H9 (cell line): Measurements from ENCODE around the gene HTRA3. TPM values are rescaled to one million over a fixed set of nuclear protein-coding genes. Genes with fewer than 3 reads are reported as not detected.

ENCODE experiments used
- DNase-seq: peaks from one replicate; pipeline ENCODE4 v3.0.0-alpha.2; 2017
- H2AFZ ChIP-seq: one replicate; pipeline ENCODE4 v1.6.1; 2013; ENCODE audit warnings: mild to moderate bottlenecking, low read length, control low read depth, moderate library complexity
- H2AK5ac ChIP-seq: 2 replicates; pipeline ENCODE4 v1.6.1; 2013; ENCODE audit warnings: low read length, control low read depth, mixed read lengths; ENCODE audit not compliant: insufficient read length
- H2BK120ac ChIP-seq: one replicate; pipeline ENCODE4 v1.6.1; 2013; ENCODE audit warnings: low read depth, mild to moderate bottlenecking, low read length, control low read depth, inconsistent platforms; ENCODE audit not compliant: poor library complexity, severe bottlenecking
- H2BK12ac ChIP-seq: 2 replicates; pipeline ENCODE4 v1.6.1; 2013; ENCODE audit warnings: low read length, control low read depth, mixed read lengths, low read depth; ENCODE audit not compliant: insufficient read length
- H2BK15ac ChIP-seq: 2 replicates; pipeline ENCODE4 v1.6.1; 2013; ENCODE audit warnings: low read depth, low read length, control low read depth
- H2BK20ac ChIP-seq: one replicate; pipeline ENCODE4 v1.6.1; 2013; ENCODE audit warnings: low read depth, mild to moderate bottlenecking, low read length, control low read depth, inconsistent platforms; ENCODE audit not compliant: poor library complexity, severe bottlenecking
- H2BK5ac ChIP-seq: 2 replicates; pipeline ENCODE4 v1.6.1; 2013; ENCODE audit warnings: low read length, control low read depth, mixed read lengths; ENCODE audit not compliant: insufficient read length
- H3K14ac ChIP-seq: 2 replicates; pipeline ENCODE4 v1.6.1; 2013; ENCODE audit warnings: low read length, control low read depth; ENCODE audit not compliant: insufficient read depth
- H3K18ac ChIP-seq: 2 replicates; pipeline ENCODE4 v1.6.1; 2013; ENCODE audit warnings: low read depth, mild to moderate bottlenecking, mixed read lengths, low read length, control low read depth; ENCODE audit not compliant: insufficient read length
- H3K23ac ChIP-seq: 2 replicates; pipeline ENCODE4 v1.6.1; 2013; ENCODE audit warnings: low read length, control low read depth, mixed read lengths, low read depth; ENCODE audit not compliant: insufficient read length
- H3K23me2 ChIP-seq: 2 replicates; pipeline ENCODE4 v1.6.1; 2013; ENCODE audit warnings: low read depth, mild to moderate bottlenecking, mixed read lengths, low read length, control low read depth; ENCODE audit not compliant: insufficient read length, poor library complexity, severe bottlenecking
- H3K27ac ChIP-seq: 2 replicates; pipeline ENCODE4 v1.5.1; 2013; ENCODE audit warnings: low read length, control low read depth, mixed read lengths, low read depth; ENCODE audit not compliant: insufficient read length
- H3K27me3 ChIP-seq: 2 replicates; pipeline ENCODE4 v1.6.1; 2013; ENCODE audit warnings: low read length, control low read depth, inconsistent platforms; ENCODE audit not compliant: insufficient read depth
- H3K4ac ChIP-seq: 2 replicates; pipeline ENCODE4 v1.6.1; 2013; ENCODE audit warnings: low read depth, mild to moderate bottlenecking, control low read depth, inconsistent platforms, low read length, moderate library complexity
- H3K4me1 ChIP-seq: 2 replicates; pipeline ENCODE4 v1.6.1; 2013; ENCODE audit warnings: low read length, control low read depth, inconsistent platforms; ENCODE audit not compliant: insufficient read depth
- H3K4me2 ChIP-seq: 2 replicates; pipeline ENCODE4 v1.6.1; 2013; ENCODE audit warnings: low read length, control low read depth, mixed read lengths; ENCODE audit not compliant: insufficient read length, insufficient read depth
- H3K56ac ChIP-seq: 2 replicates; pipeline ENCODE4 v1.6.1; 2013; ENCODE audit warnings: low read depth, mild to moderate bottlenecking, mixed read lengths, low read length, control low read depth; ENCODE audit not compliant: insufficient read length
- H3K79me1 ChIP-seq: 2 replicates; pipeline ENCODE4 v1.6.1; 2013; ENCODE audit warnings: low read depth, mild to moderate bottlenecking, moderate library complexity, low read length, control low read depth, inconsistent platforms; ENCODE audit not compliant: insufficient read depth, poor library complexity, severe bottlenecking
- H3K79me2 ChIP-seq: 2 replicates; pipeline ENCODE4 v1.6.1; 2013; ENCODE audit warnings: low read length, control low read depth, inconsistent platforms; ENCODE audit not compliant: insufficient read depth
- H3K9ac ChIP-seq: 2 replicates; pipeline ENCODE4 v1.6.1; 2013; ENCODE audit warnings: low read length, control low read depth, mixed read lengths; ENCODE audit not compliant: insufficient read length; ENCODE audit errors: extremely low read depth
- H3K9me3 ChIP-seq: one replicate; pipeline ENCODE4 v1.6.1; 2013; ENCODE audit warnings: low read depth, low read length, inconsistent platforms; ENCODE audit not compliant: control insufficient read depth
- H3T11ph ChIP-seq: one replicate; pipeline ENCODE4 v1.6.1; 2013; ENCODE audit warnings: mild to moderate bottlenecking, low read length, control low read depth, inconsistent platforms
- H4K20me1 ChIP-seq: one replicate; pipeline ENCODE4 v1.6.1; 2013; ENCODE audit not compliant: control insufficient read depth, insufficient read length, insufficient read depth
- H4K5ac ChIP-seq: 2 replicates; pipeline ENCODE4 v1.6.1; 2013; ENCODE audit warnings: low read depth, mild to moderate bottlenecking, mixed read lengths, low read length, control low read depth; ENCODE audit not compliant: insufficient read length
- H4K8ac ChIP-seq: replicated peaks from 2 replicates; pipeline ENCODE4 v1.6.1; 2013; ENCODE audit warnings: low read length, control low read depth, mixed read lengths, low read depth; ENCODE audit not compliant: insufficient read length
- H4K91ac ChIP-seq: 2 replicates; pipeline ENCODE4 v1.6.1; 2013; ENCODE audit warnings: low read depth, mild to moderate bottlenecking, moderate library complexity, mixed read lengths, low read length, control low read depth; ENCODE audit not compliant: insufficient read length
- H3K27ac Mint-ChIP-seq, 3 experiments: 2 replicates in 2 of 3; 3 replicates in 1 of 3; pipeline ENCODE4 v1.8.0; 2020 to 2021; ENCODE audit warnings: mixed read lengths in 3 of 3, mild to moderate bottlenecking in 1 of 3, moderate library complexity in 1 of 3
- H3K27me3 Mint-ChIP-seq: 2 replicates; pipeline ENCODE4 v1.8.0; 2021; ENCODE audit warnings: low read depth, mild to moderate bottlenecking, moderate library complexity, mixed read lengths
- H3K36me3 Mint-ChIP-seq, 3 experiments: 2 replicates in 2 of 3; 3 replicates in 1 of 3; pipeline ENCODE4 v1.8.0; 2020 to 2021; ENCODE audit warnings: low read depth in 3 of 3, mixed read lengths in 3 of 3; ENCODE audit not compliant: insufficient read depth in 1 of 3
- H3K4me1 Mint-ChIP-seq, 2 experiments: 2 replicates each; pipeline ENCODE4 v1.8.0; 2020; ENCODE audit warnings: mixed read lengths in 2 of 2
- H3K4me3 Mint-ChIP-seq, 2 experiments: 2 replicates in 1 of 2; 3 replicates in 1 of 2; pipeline ENCODE4 v1.8.0; 2020 to 2021; ENCODE audit warnings: mild to moderate bottlenecking in 2 of 2, mixed read lengths in 2 of 2, moderate library complexity in 1 of 2
- H3K9me3 Mint-ChIP-seq, 2 experiments: 2 replicates in 1 of 2; 3 replicates in 1 of 2; pipeline ENCODE4 v1.8.0; 2020; ENCODE audit warnings: mild to moderate bottlenecking in 2 of 2, mixed read lengths in 2 of 2, moderate library complexity in 1 of 2
- WGBS: extraction: QIAGEN DNeasy Blood & Tissue Kit; methylation state at CpG from one replicate; pipeline ENCODE4 v1.1.7; 2013; ENCODE audit warnings: missing lambda C conversion rate, low lambda C conversion rate, mixed read lengths; ENCODE audit not compliant: insufficient read length; ENCODE audit errors: extremely low coverage; 5-methylcytosine and 5-hydroxymethylcytosine counted together
- total RNA-seq: library from RNA; stranded (reverse); gene quantifications from 2 replicates; pipeline ENCODE4 v1.2.1, GENCODE V29; 2021
- TF ChIP-seq, protein P1 (sequence below): fragments of 200-600 bp; sonication (generic); conservative IDR thresholded peaks from 3 replicates; pipeline ENCODE4 v1.8.0; 2021; ENCODE audit warnings: antibody characterized with exemption, mild to moderate bottlenecking

Gene HTRA3
- total RNA-seq, 1 experiment from 2014 or later, result 3.0 TPM

DNA sequence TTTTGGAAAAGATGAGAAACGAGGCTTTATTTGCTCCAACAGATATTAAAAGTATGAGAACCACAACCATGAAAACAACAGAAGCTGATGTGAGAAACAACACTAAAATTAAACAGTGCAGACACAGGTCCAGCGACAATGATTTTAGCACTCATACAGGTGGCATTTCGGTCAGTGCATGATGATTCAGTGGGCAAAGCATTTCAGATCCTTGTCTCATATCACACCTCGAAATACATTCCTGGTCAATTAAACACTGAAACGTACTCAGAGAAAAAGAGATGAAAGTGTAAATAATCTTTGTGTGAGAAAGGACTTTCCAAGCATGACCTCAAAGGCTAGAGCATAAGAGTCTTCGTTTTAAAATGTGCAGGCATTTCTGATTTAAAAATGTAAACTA is 85.8 kb downstream of the HTRA3 start:
- peaks cover 52 to 53% of the 10 kb centered on the region in 2 experiments for H3K4me1 Mint-ChIP-seq
- no CpG with 5 or more reads among the region's 6 CpGs for WGBS
- no peak overlapping the region for H4K5ac ChIP-seq
- H3K4me1 ChIP-seq, result peaks cover 13% of the 10 kb centered on the region
- H3T11ph ChIP-seq, result no peak overlapping the region
- peaks cover 9% of the 10 kb centered on the region for H3K27me3 ChIP-seq
- no peak overlapping the region for H2BK15ac ChIP-seq
- H2AFZ ChIP-seq, result no peak overlapping the region
- H3K9ac ChIP-seq, result no peak overlapping the region
- no peak for DNase-seq
- no peak overlapping the region for H2BK12ac ChIP-seq
- H3K4me3 Mint-ChIP-seq, result no peak overlapping the region
- no peaks in the 10 kb centered on the region for H3K79me2 ChIP-seq
- H4K8ac ChIP-seq, result no peak overlapping the region
- H2BK5ac ChIP-seq, result no peak overlapping the region
- H3K79me1 ChIP-seq, result no peaks in the 10 kb centered on the region
- no peak overlapping the region for H3K4ac ChIP-seq
- no peak overlapping the region for H3K56ac ChIP-seq
- H3K4me2 ChIP-seq, result no peak overlapping the region
- H3K23me2 ChIP-seq, result no peaks in the 10 kb centered on the region
- H4K91ac ChIP-seq, result no peak overlapping the region
- H3K36me3 Mint-ChIP-seq, result peaks cover 0 to 11% (median 4%) of the 10 kb centered on the region in 3 experiments; a peak in 2 of 7 replicates
- H3K9me3 ChIP-seq, result no peaks in the 10 kb centered on the region
- no peaks in the 10 kb centered on the region; a peak in 1 of 5 replicates for H3K9me3 Mint-ChIP-seq
- H3K27ac ChIP-seq, result no peak overlapping the region
- no peak overlapping the region for H2BK120ac ChIP-seq
- H3K27me3 Mint-ChIP-seq, result peaks cover 35% of the 10 kb centered on the region
- H4K20me1 ChIP-seq, result no peaks in the 10 kb centered on the region
- no peak overlapping the region for H3K14ac ChIP-seq
- no peak overlapping the region for H3K27ac Mint-ChIP-seq
- no peak overlapping the region for H2AK5ac ChIP-seq
- no peak overlapping the region for H3K23ac ChIP-seq
- no peak overlapping the region for H3K18ac ChIP-seq
- TF ChIP-seq, protein P1, sequence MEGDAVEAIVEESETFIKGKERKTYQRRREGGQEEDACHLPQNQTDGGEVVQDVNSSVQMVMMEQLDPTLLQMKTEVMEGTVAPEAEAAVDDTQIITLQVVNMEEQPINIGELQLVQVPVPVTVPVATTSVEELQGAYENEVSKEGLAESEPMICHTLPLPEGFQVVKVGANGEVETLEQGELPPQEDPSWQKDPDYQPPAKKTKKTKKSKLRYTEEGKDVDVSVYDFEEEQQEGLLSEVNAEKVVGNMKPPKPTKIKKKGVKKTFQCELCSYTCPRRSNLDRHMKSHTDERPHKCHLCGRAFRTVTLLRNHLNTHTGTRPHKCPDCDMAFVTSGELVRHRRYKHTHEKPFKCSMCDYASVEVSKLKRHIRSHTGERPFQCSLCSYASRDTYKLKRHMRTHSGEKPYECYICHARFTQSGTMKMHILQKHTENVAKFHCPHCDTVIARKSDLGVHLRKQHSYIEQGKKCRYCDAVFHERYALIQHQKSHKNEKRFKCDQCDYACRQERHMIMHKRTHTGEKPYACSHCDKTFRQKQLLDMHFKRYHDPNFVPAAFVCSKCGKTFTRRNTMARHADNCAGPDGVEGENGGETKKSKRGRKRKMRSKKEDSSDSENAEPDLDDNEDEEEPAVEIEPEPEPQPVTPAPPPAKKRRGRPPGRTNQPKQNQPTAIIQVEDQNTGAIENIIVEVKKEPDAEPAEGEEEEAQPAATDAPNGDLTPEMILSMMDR, result no peak
- H2BK20ac ChIP-seq, result no peak overlapping the region
